HG02981 (cell line): ENCODE data around the gene EGFL6.

Source experiments
- ATAC-seq: cut with Tn5 transposase; IDR thresholded peaks from one replicate; pipeline ENCODE4 v1.9.1; 2021; ENCODE audit warnings: mild to moderate bottlenecking, moderate library complexity; ENCODE audit not compliant: unreplicated experiment

Gene EGFL6, protein sequence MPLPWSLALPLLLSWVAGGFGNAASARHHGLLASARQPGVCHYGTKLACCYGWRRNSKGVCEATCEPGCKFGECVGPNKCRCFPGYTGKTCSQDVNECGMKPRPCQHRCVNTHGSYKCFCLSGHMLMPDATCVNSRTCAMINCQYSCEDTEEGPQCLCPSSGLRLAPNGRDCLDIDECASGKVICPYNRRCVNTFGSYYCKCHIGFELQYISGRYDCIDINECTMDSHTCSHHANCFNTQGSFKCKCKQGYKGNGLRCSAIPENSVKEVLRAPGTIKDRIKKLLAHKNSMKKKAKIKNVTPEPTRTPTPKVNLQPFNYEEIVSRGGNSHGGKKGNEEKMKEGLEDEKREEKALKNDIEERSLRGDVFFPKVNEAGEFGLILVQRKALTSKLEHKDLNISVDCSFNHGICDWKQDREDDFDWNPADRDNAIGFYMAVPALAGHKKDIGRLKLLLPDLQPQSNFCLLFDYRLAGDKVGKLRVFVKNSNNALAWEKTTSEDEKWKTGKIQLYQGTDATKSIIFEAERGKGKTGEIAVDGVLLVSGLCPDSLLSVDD

DNA sequence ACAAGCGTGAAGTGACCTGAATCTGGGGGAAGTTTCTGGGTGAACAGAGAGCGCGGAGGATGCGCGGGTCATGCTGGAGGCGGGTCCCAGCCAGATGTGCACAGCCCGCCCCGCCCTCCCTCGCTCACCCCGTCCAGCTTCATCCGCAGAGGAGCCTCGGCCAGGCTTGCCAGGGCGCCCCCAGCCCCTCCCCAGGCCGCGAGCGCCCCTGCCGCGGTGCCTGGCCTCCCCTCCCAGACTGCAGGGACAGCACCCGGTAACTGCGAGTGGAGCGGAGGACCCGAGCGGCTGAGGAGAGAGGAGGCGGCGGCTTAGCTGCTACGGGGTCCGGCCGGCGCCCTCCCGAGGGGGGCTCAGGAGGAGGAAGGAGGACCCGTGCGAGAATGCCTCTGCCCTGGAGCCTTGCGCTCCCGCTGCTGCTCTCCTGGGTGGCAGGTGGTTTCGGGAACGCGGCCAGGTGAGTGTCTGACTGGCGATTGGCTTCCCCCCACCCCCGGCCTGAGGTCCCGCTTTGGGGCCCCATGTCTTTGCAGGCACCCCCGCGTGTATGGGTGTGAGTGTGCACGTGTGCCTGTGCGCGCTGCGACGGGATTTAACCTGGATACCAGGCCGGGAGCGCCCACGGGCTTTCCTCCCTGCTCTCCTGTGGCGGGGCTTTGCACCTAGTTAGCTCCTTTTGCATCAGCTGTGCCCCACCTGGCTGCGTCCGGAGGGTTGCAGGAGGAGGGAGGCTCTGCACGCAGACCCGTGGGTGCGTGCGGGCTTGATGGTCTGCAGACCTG lies at the start of gene EGFL6:
EGFL6 (plus strand) TSS at position 123 of the 782 bp plus-strand sequence; CDS start at position 384, 261 bp downstream.
- ATAC-seq, result no peak

DNA sequence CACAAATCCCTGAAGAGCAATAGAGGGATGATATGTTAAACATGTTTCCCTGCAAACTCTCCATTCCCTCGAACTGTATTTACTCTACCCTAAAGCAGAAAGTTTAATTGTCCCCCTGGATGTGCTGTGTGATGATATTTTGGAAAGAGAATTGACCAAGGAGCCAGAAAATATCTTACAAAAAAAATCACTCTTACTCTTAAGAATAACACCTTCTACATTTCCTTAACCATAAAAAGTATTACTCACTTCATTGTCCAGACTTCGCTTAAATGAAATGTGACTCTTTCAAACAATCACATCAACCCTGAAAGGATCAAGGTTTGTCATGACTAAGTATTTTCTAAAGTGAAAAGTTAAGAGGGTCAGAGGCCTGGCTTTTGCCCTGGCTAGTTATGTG lies 49.0 kb upstream of the EGFL6 start:
- ATAC-seq, result no peak

DNA sequence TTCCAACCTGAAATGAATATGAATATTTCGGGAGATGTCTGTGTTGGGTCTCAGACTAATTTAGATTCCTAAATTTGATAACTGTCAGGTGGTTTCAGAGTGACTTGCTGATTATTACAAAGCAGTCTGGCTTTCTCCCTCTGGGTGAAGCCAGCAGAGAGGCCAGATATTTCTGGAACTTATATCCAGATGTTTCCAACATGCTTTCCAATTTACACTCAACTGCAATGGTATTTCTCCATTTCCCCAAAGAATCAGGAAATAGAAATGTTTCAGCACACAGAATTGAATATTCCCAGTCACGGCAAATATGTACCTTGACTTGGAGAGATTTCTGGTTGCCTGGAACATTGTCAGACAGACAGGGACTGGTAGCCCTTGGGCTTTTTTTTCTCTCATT lies 48.5 kb upstream of the EGFL6 start:
- no peak for ATAC-seq

DNA sequence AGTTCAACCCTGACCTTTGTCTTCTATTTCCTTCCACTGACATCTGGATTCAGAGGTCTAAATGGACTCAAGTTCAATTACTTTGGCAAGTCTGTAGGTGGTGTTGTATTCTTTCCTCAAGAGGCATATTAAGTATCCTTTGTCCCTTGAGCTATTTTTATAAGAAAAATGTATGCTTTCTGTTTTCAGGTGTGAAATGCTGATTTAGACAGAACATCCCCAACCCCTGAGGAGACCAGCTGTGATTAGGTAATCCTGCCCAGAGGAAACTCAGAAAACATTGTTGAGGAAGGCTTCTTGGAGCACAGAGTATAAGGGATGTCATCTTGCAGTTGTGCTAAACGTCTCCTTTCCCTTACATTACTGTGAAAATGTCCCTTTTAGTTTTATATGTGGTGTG lies 46.6 kb upstream of the EGFL6 start:
- ATAC-seq, result no peak

DNA sequence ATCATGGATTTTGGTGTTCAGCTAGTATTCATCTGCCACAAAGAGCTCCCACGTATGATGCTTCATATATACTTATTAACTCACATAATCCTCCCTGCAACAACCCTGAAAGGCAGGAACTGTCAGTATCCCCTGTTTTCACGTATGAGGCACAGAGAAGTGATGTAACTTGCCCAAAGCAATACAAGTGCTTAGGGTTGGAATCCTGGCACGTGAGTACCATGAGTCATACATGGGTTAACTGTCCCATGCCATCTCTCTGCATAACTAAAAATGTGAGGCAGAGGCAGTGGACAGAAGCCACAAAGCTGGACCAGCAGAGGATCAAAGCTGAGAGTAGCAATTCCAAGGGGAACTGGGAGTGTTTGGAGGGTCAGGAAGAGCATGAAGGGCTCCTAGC lies 35.7 kb upstream of the EGFL6 start:
- ATAC-seq, result no peak

DNA sequence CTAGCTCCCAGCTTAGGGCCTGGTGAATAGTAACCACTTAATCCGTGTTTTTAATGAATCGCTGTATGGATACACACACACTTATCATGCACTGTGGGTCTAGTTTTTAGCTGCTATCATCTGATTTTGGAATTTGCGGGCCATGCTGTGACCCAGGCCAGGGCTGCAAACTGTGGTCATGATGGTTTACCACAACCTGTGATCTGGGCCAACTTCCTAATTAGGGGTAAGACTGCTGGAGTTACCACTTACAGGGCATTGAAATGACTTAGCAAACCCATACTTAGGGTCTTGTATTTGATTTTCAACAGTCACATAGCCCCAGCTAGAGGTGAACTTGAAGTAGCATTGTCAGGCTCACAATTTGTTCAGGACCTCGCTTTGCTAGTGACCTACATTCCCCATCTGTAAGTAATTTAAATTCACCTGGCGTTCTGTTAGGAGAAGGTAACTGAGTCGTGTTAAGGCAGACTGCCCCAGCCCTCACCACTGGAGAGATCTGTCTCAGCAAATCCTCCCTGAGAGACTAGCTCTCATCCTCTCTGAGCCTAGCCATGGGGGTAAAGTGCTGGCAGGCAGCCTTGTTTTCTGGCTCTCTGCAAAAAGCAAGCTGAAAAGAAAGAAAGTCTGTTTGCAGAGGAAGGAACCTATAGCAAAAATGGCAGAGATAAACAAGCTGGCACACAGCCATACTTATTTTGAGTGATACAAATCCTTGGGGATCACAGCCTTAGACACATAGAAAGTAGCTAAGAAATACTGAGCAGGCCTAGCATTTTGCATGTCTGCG lies 33.8 kb upstream of the EGFL6 start:
- ATAC-seq, result no peak

DNA sequence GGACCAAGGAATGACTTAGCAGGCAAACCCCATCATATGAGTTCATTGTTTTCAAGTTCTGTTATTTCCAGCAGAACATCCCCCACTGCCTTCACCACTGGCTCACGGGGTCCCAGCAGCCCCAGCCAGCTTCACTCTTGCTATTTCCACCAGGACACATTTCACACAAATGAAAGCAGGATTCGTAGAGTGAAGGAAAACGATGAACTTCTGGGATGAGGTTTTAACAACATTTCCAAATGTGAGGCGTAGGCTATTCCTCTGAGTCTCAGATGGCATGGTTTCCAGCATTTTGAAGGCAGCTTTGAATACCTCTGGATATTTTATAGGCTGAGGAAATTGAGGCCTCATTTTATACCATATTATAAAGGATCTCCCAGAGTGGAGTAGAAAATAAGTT lies 32.9 kb upstream of the EGFL6 start:
- no peak for ATAC-seq

DNA sequence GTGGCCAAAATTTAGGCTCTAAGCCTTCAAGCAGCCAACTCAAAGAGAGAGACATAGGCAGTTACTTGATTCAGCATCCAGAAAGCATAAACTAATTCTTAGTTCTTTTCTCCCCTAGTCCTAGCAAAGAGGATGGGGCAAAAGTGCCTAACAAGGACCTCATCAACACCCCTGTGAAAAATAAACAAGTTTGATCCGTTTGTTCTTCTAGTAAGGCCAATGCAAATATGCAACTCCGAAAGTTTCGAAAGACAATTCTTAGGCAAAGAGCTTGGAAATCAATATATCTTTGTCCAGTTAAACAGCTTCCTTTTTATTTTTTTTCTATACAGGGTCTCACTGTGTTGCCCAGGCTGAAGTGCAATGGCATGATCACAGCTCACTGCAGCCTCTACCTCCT lies 31.0 kb upstream of the EGFL6 start:
- no peak for ATAC-seq

DNA sequence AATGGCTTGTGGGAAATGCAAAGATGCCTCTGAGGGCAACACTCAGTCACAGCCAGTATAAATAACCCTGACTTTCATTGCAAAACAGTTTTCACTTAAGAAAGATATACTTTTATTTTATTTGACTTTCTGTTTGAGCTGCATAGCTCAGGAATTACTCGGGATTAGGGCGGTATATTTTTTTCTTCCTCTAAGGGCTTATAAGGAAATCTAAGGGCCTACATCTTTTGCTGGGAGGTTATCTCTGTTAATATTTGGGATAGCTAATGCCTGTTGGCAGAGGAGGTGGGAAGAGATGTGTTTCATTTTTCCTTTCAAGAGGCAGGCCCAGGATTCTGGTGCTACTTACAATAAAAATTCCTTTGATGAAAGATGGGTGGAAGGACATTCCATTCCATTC lies 28.8 kb upstream of the EGFL6 start:
- ATAC-seq, result no peak

DNA sequence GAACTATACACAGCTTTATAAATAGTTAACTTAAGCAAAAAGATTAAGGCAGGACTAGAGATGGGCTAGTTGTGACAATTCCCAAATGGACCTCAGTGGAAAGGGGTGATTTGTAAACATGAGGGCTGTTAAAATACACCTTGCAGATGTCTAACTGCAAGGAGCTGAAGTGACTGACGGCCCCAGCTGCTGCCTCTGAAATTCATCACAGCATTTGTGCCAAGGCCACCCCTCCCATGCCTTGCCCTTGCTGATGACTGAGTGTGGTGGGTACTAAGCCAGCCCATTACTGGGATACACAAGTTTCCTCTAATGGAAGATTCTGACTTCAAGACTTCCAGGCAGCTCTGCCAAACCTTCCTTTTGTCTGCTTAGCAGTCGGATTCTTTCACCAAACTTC lies 23.7 kb upstream of the EGFL6 start:
- no peak for ATAC-seq

DNA sequence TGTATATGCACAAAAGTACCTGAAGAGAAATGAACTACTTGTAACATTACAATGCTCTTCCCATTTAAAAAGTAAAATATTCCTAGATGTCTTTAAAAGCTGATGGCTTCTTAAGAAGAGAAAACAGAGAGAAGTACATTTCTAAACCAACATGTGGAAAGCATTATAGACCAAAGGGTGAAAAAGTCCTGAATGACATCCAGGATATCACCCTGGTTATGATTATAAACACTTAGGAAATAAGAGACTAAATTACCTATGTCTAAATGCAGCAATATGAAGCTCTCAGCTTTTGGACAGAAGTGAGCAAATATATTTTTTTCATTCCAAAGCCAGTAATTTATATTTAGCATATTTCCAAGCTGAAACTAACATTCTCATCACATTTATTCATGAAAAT lies 21.7 kb upstream of the EGFL6 start:
- ATAC-seq, result no peak

DNA sequence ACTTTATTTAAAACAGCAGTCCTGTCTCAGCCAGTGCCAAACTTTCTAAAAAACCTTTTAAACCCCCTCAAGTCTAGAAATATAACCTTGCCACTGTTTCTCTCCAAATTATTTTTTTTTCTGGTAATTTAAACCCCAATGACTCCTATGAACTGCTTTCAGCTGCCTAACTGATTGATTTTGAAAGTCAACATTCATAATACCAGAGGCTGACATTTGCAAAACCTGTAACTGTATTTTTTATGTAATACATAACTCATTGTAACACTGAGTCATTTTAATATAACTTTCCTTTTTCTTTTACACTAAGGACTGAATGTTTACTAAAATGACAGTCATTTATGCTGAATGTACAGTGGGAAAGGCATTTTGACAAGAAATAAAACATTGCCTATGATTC lies 19.1 kb upstream of the EGFL6 start:
- no peak for ATAC-seq

DNA sequence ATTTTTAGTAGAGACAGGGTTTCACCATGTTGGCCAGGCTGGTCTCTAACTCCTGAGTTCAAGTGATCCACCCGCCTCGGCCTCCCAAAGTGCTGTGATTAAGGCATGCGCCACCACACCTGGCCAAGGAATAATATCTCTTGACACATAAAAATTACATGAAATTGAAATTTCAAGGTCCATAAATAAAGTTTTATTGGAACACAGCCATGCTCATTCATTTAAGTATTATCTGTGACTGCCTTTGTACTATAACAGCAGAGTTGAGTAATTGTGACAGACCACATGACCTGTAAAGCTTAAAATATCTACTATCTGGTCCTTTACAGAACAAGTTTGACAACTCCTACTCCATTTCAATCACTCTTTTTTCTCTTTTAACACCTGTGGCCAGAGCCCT lies 17.8 kb upstream of the EGFL6 start:
- no peak for ATAC-seq

DNA sequence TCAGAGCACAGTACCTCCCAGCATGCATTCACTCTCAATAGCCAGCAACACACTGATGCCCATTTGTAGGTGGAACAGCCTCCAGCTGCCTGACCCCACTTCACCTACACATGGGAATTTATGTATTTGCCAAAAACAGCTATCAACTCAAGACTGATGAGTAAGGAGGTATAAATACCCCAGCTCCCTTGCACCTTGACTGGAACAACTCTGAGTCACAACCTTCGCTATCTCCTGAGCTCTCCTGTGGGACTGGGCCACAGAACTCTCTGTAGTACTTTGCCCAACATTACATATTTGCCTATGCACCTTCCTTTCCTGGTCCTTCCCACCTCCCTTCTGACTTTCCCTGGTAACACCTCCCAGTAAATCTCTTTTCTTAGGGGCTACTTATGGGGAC lies 16.5 kb upstream of the EGFL6 start:
- ATAC-seq, result no peak

DNA sequence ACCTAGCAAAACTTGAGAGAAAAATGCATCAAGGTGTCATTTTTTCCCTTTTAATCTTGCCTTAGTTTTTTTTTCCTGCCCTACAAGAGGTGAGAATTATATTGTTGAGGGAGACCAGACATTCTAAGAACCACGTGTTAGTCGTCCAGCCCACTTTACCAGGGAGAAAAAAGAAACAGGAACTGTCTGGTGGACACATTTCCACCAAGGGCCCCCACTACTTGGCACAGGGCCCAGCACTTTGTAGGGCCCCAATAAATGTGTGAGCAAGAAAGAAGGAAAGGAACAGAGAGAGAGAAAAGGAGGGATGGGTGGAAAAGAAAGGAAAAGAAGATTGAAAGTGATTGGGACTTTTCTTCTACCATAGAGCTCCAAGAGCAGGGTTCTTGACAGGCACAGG lies 3.9 kb upstream of the EGFL6 start:
- no peak for ATAC-seq

DNA sequence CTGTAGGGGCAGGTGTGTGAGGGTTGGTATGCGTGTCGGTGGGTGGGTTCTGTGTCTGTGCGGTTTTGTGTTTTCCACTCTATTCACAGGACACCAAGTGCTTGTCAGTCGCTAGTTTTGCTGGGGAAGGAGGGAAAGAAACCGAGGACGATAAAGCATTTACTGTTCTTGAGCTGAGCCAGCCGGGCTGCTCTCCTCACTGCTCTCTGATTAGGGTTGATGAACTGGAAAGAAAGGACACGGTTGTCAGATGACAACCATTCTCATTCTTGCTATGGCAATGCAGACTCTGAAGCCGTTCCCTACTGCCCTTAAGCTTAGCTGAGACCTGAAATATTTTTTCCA lies 832 bp downstream of the EGFL6 start:
- ATAC-seq, result no peak

DNA sequence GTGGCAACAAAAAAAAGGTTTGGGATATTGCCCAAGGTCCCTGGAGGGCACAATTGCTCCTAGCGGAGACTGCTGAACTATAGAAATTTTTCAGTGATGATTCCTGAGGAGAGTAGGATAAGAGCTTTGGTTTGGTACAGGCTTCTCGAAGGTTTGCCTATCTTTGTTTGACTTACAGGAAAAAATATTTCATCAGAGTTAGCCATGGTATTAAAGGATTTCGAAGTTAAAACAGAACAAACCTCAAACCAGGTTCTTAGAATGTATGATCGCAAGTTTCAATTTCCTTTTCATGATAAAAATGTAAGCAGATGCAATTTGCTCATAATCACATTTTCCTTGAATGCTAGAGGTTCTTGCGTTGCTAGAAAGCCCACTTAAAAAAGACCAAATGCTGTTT lies 1.7 kb downstream of the EGFL6 start:
- no peak for ATAC-seq

DNA sequence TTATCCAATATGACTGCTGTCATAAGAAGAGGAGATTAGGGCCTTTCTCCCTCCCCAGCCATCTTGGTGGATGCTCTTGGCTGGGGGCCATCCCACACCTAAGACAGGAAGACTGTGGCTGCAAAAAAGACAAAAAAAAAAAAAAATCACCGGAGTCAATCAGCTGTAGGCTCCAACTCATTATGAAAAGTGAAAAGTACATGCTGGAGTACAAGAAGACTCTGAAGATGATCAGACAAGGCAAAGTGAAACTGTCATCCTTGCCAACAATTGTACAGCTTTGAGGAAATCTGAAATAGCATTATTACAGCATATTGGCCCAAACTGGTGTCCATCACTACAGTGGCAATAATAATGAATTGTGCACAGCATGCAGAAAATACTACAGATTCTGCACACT lies 5.2 kb downstream of the EGFL6 start:
- ATAC-seq, result no peak

DNA sequence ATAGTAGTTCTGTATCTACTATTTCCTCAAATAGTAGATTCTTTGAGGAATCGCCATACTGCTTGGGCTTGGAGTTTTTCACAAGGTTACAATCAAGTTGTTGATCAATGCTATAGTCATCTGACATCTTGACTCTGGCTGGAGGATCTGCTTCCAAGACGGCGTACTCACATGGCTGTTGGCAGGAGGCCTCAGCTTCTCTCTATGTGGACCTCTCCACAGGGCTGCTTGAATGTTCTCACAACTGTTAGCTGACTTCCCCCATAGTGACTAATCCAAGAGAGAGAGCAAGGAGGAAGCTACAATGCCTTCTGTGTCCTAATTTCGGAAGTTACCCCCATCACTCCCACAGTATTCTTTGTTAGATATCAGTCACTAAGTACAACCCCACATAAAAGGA lies 10.3 kb downstream of the EGFL6 start:
- ATAC-seq, result no peak

DNA sequence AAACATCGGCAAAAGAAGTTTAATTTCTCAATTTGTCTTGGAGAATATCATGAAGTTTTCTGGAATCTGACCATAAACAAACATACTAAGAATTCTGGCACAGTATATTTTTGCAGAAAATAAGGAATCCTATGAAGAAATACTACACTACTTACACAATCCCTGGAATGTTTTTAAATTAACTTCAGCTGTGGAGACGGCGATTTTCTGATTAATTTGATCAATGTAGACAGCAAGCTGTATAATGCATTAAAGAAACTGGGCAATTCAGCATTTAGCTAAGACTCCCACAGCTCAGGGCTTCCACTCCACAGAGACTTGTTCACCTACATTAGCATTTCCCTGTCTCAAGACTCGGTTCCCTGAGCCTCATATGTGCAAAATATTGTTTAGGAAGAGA lies 12.2 kb downstream of the EGFL6 start:
- ATAC-seq, result no peak

DNA sequence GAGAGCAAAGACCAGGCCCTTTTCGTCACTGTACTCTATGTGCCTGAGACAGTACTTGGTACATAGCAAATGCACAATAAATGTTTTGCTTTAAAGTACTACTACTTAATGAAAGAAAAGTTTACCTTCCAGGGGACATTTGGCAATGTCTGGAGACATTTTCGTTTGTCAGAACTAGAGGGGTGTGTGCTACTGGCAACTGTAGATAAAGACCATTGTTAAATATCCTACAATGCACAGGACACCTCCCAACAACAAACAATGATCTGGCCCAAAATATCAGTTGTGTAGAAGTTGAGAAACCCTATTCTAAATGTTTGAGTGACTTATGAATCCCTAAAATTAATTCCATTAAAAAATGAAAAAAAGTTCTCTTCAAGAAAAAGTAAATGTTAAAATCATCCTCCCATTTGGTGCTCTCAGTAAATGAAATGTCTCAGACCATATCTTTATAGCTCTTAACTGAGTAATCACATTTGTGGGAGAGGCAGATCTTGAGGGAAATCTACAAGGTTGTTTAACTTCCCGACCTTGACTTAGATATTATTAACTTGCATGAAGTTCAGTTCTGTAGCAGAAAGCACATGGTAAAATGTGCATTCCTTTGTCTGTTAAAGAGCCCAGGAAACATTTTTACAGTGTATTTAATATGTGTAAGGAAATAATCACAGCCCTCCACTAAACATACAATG lies 18.5 kb downstream of the EGFL6 start:
- ATAC-seq, result no peak
